ENCODE measurements around the gene GPR137.

GPR137 gene

GRCh38 chr11:64255135-64256128 is 30.2 kb upstream of the GPR137 start:
- no peak for TF ChIP-seq CTCF (IDR thresholded peaks at IDR 0.05; ENCODE audit: low read depth, low read length)
- no peak for DNase-seq (ENCODE audit: extremely low read depth, low read depth)

GRCh38 chr11:64256300-64256699 is 29.3 kb upstream of the GPR137 start:
- no peak for TF ChIP-seq CTCF (IDR thresholded peaks at IDR 0.05; ENCODE audit: low read depth, low read length)
- no peak for DNase-seq (ENCODE audit: extremely low read depth, low read depth)

- TF ChIP-seq CTCF (IDR thresholded peaks at IDR 0.05; ENCODE audit: low read depth, low read length): no peak
- no peak for DNase-seq (ENCODE audit: extremely low read depth, low read depth)
These were observed 27.3 kb upstream of the GPR137 start for GRCh38 chr11:64258356-64258755.

- no peak for DNase-seq (ENCODE audit: extremely low read depth, low read depth)
- no peak for TF ChIP-seq CTCF (IDR thresholded peaks at IDR 0.05; ENCODE audit: low read depth, low read length)
These were observed 26.6 kb upstream of the GPR137 start for GRCh38 chr11:64258946-64259532.

- no peak for DNase-seq (ENCODE audit: extremely low read depth, low read depth)
- no peak for TF ChIP-seq CTCF (IDR thresholded peaks at IDR 0.05; ENCODE audit: low read depth, low read length)
These were observed 26.0 kb upstream of the GPR137 start for GRCh38 chr11:64259533-64260067.

GRCh38 chr11:64260147-64260708 is 25.4 kb upstream of the GPR137 start:
- DNase-seq (ENCODE audit: extremely low read depth, low read depth): no peak
- no peak for TF ChIP-seq CTCF (IDR thresholded peaks at IDR 0.05; ENCODE audit: low read depth, low read length)

Data from AG09319 (cell line).